HG02852 (cell line): Measurements from ENCODE around the gene XRCC1.
"Not testable (repeated sequence)": the region's sequence is repeated elsewhere in the genome, so short reads cannot be mapped to it uniquely, and the experiment has no call there.

ENCODE experiments used
- ATAC-seq: cut with Tn5 transposase; IDR thresholded peaks from one replicate; pipeline ENCODE4 v1.9.1; 2021; ENCODE audit warnings: mild to moderate bottlenecking, moderate library complexity; ENCODE audit not compliant: unreplicated experiment

The XRCC1 gene

GRCh38 chr19:43575156-43575950 is at the start of gene XRCC1, which contains the start of gene PINLYP:
Gene XRCC1 (minus strand): TSS chr19:43575527. CDS start chr19:43575458, 69 bp downstream.
Gene PINLYP (plus strand): TSS chr19:43575801. CDS start chr19:43577192, 1,391 bp downstream.
- peak; percentile 97 for ATAC-seq

- ATAC-seq = no peak
Observed at GRCh38 chr19:43624933-43625332, 49.6 kb upstream of the XRCC1 start.

- no peak for ATAC-seq
Observed at GRCh38 chr19:43623889-43624670, 48.8 kb upstream of the XRCC1 start.

GRCh38 chr19:43622956-43623355 is 47.6 kb upstream of the XRCC1 start:
- ATAC-seq = no peak

GRCh38 chr19:43622070-43622469 is 46.7 kb upstream of the XRCC1 start:
- no peak for ATAC-seq

- ATAC-seq = no peak
Observed at GRCh38 chr19:43620061-43621001, 45.0 kb upstream of the XRCC1 start.

- peak; percentile 75 for ATAC-seq
Observed at GRCh38 chr19:43619262-43620060, 44.1 kb upstream of the XRCC1 start, which contains the start of gene ZNF428. Gene ZNF428 (minus strand): TSS chr19:43619629. CDS start chr19:43614304, 5,325 bp downstream.

GRCh38 chr19:43618921-43619261 is 43.6 kb upstream of the XRCC1 start:
- peak; percentile 32 for ATAC-seq

GRCh38 chr19:43616954-43617353 is 41.6 kb upstream of the XRCC1 start:
- ATAC-seq = no peak

- ATAC-seq = no peak
Observed at GRCh38 chr19:43616306-43616705, 41.0 kb upstream of the XRCC1 start.

- ATAC-seq = no peak
Observed at GRCh38 chr19:43612374-43612773, 37.0 kb upstream of the XRCC1 start.

- no peak for ATAC-seq
Observed at GRCh38 chr19:43611788-43612187, 36.5 kb upstream of the XRCC1 start, which contains the start of gene SRRM5. Gene SRRM5 (plus strand): TSS chr19:43612088. CDS start chr19:43612122, 34 bp downstream.

GRCh38 chr19:43610493-43610892 is 35.2 kb upstream of the XRCC1 start:
- ATAC-seq = no peak

GRCh38 chr19:43609872-43610271 is 34.5 kb upstream of the XRCC1 start:
- ATAC-seq = no peak

- ATAC-seq = no peak
Observed at GRCh38 chr19:43607238-43608205, 32.2 kb upstream of the XRCC1 start.

- ATAC-seq = no peak
Observed at GRCh38 chr19:43606569-43607229, 31.4 kb upstream of the XRCC1 start.

GRCh38 chr19:43605875-43606568 is 30.7 kb upstream of the XRCC1 start:
- ATAC-seq = no peak

- ATAC-seq = not testable (repeated sequence)
Observed at GRCh38 chr19:43600326-43600725, 25.0 kb upstream of the XRCC1 start.
